ENCODE results near the gene SPART.
"Not testable (repeated sequence)": the region's sequence is repeated elsewhere in the genome, so short reads cannot be mapped to it uniquely, and the experiment has no call there.

The SPART gene

GRCh38 chr13:36354842-36355623, 8.8 kb upstream of the SPART start:
- no peak for DNase-seq (ENCODE audit: low read depth)

GRCh38 chr13:36353001-36353400, 6.8 kb upstream of the SPART start:
- no peak for DNase-seq (ENCODE audit: low read depth)

DNA sequence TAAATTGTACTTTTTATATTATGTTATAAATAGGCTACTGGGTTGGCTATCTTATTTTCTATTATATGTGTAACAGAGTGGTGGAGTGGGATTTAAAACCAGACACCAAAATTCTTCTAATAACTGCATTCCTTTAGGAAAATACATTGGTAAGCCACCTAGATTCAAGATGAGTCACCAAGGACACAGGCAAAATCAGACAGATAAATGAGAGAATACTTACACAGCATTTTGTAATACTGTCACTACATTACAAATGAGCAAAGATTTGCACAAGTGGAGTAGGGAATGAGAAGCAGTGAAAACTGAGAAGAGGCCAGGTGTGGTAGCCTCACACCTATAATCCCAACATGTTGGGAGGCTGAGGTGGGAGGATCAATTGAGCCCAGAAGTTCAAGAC, 6.2 kb upstream of the SPART start:
- peak; percentile 35 for DNase-seq (ENCODE audit: low read depth)

- no peak for DNase-seq (ENCODE audit: low read depth)
These were observed 1.5 kb upstream of the SPART start for GRCh38 chr13:36347531-36348210.

DNA sequence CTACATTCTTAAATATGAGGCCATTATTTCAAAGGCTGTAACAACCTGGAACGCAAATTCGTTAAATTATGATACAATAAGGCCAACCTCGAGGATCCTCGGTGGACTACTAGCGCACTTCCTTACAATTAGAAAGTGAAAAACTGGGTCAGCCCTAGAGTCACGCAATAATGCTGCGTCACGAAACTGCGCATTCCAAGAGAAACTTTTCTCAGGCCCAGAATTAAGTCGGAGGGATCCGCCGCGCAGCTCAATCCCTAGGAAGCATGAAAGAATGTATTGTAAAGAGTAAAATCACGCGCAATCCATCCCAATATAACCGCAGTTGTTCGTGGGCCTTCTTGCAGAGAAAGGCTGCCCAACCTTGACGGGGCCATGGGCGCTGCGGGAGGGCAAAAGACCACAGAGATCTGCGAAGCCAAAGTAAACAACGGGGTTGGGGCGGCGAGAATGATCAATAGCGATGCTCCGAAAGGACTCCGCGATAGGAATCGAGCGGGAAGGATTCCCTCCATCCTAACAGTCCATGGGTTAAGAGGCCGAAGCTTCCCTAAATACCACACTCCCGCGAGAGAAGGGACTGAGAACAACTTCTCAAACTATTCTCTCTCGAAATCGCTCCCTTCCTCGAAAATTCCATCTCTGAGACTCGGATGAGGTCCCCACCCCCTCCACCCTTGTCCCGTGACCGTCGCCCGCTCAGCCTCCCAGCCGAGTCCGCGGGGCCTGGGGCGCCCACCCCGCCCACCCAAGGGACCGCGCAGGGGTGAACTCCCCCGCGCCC, 564 bp downstream of the SPART start:
- peak; percentile 90 for DNase-seq (ENCODE audit: low read depth)

GRCh38 chr13:36344886-36345437, 1.2 kb downstream of the SPART start:
- peak; percentile 39 for DNase-seq (ENCODE audit: low read depth)

- peak; percentile 39 for DNase-seq (ENCODE audit: low read depth)
These were observed 2.0 kb downstream of the SPART start for GRCh38 chr13:36344173-36344572.

GRCh38 chr13:36343766-36344165, 2.4 kb downstream of the SPART start:
- DNase-seq (ENCODE audit: low read depth) = no peak

GRCh38 chr13:36342715-36343114, 3.5 kb downstream of the SPART start:
- no peak for DNase-seq (ENCODE audit: low read depth)

DNA sequence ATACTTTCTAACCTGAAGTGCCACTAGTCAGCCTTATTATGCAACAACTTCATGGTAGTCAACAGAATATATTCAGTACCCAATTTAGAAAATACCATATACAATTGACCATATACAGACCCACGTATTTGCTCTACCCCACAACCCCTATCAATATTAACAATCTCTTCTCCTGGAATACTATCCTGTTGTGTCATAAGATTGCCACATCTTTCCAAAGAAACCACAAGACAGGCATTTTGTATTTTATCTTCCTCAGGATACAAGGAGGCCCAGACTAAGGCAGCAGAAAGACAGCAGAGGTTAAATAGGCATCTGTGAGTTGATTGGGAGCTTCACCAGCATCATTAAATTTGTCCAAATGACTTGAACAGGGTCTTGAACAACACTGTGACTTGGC, 4.5 kb downstream of the SPART start:
- DNase-seq (ENCODE audit: low read depth) = peak; percentile 83

- DNase-seq (ENCODE audit: low read depth) = no peak
These were observed 6.5 kb downstream of the SPART start for GRCh38 chr13:36339600-36340155.

GRCh38 chr13:36337938-36338641, 8.1 kb downstream of the SPART start:
- DNase-seq (ENCODE audit: low read depth) = no peak

DNA sequence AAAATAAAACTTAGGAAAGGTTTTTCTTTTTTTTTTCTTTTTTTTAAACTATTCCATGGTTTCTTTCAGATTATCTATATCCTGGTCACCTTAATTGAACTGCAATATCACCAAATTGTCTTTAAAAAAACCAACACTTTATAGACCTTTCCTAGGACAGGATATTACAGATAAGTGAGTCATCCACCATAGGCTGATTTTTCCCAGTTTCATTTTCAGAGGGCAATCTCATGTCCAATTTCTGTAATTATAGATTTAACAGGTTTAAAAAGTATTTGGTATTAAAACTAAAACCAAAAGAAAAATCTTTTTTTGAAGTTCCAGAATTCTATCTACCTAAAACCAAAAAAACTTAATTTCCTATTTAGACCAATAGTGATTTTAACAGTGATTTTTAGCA, 13.2 kb downstream of the SPART start:
- peak; percentile 77 for DNase-seq (ENCODE audit: low read depth)

GRCh38 chr13:36332255-36332654, 13.9 kb downstream of the SPART start:
- not testable (repeated sequence) for DNase-seq (ENCODE audit: low read depth)

- DNase-seq (ENCODE audit: low read depth) = no peak
These were observed 14.9 kb downstream of the SPART start for GRCh38 chr13:36331280-36331679.

DNA sequence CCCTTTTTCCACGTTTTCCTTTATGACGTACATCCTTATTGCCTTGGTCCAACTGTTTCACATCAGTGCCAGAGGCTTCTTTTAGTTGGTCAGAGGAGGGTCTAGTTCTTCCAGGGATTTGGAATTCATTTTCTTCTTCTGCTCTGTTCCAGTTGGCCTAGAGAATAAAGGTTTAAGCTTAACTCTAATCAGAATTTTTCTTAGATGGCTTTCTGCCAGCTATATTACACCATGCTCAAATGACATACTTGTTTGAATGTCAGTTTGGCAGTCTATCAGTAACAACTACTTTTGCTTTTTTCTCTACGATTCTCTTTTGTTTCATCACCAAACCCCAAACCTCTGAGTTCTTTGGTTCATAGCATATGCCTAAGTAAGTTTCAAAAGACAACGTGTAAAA, 16.8 kb downstream of the SPART start:
- DNase-seq (ENCODE audit: low read depth) = no peak

DNA sequence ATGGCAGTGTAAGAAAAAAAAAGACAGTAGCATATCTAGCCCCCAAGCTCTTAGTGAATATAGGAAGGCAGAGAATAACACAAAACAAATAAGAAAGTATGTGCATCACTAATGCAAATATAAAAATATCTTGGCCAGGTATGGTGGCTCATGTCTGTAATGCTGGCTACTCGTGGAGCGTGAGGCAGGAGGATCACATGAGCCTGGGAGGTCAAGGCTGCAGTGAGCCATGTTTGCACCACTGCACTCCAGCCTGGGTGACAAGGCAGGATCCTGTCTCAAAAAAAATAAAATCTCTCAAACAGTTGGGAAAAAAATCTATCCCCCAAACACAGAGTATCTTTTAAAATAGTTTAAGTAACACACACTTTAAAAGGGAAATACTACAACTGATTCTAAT, 17.4 kb downstream of the SPART start:
- DNase-seq (ENCODE audit: low read depth) = no peak

GRCh38 chr13:36325912-36326311, 20.3 kb downstream of the SPART start:
- no peak for DNase-seq (ENCODE audit: low read depth)

GRCh38 chr13:36324881-36325280, 21.3 kb downstream of the SPART start:
- not testable (repeated sequence) for DNase-seq (ENCODE audit: low read depth)

- peak; percentile 34 for DNase-seq (ENCODE audit: low read depth)
These were observed 22.1 kb downstream of the SPART start for GRCh38 chr13:36323951-36324566.

DNA sequence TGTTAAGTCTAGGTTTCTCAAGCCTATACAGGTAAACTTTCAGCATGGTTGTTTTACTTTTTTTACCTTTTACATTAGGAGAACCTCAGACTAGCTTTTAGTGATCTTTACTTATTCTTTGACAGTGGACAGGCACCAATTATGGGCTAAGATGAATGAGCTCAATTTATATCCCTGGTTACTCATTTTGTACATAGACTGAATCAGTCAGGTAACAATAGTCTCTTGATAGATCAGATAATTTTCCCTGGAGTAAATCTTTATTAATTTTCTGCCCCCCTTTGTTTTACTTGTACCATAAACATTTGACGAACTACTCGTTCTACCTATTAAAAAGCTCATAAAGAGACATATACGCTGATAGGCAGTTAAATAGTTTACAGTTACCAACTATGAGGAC, 22.8 kb downstream of the SPART start:
- no peak for DNase-seq (ENCODE audit: low read depth)

Data from ELR (cell line).